Measurements from ENCODE around the gene UBE2Q1.

The UBE2Q1 gene

GRCh38 chr1:154557939-154558719, at the start of gene UBE2Q1:
UBE2Q1 (minus strand) TSS chr1:154558662; CDS start chr1:154558553, 109 bp downstream.
- DNase-seq (ENCODE audit: low read depth in 2 of 3, low spot score in 2 of 3): peak in 1 of 3 experiments; percentile 15

- DNase-seq (ENCODE audit: low read depth in 2 of 3, low spot score in 2 of 3): peak; percentile 58 to 78 (median 72)
These were observed 49.3 kb upstream of the UBE2Q1 start, which contains the start of gene ADAR for GRCh38 chr1:154607609-154608396. ADAR (minus strand) TSS chr1:154608186; CDS start chr1:154608006, 180 bp downstream.

GRCh38 chr1:154607106-154607608, 48.7 kb upstream of the UBE2Q1 start:
- no peak for DNase-seq (ENCODE audit: low read depth in 2 of 3, low spot score in 2 of 3)

- DNase-seq (ENCODE audit: low read depth in 2 of 3, low spot score in 2 of 3): no peak
These were observed 47.1 kb upstream of the UBE2Q1 start for GRCh38 chr1:154605534-154605933.

GRCh38 chr1:154603317-154603716, 44.9 kb upstream of the UBE2Q1 start:
- DNase-seq (ENCODE audit: low read depth in 2 of 3, low spot score in 2 of 3): no peak

GRCh38 chr1:154599658-154600057, 41.2 kb upstream of the UBE2Q1 start:
- no peak for DNase-seq (ENCODE audit: low read depth in 2 of 3, low spot score in 2 of 3)

GRCh38 chr1:154598871-154599635, 40.6 kb upstream of the UBE2Q1 start:
- DNase-seq (ENCODE audit: low read depth in 2 of 3, low spot score in 2 of 3): no peak

GRCh38 chr1:154595621-154596020, 37.2 kb upstream of the UBE2Q1 start:
- DNase-seq (ENCODE audit: low read depth in 2 of 3, low spot score in 2 of 3): no peak

- no peak for DNase-seq (ENCODE audit: low read depth in 2 of 3, low spot score in 2 of 3)
These were observed 36.3 kb upstream of the UBE2Q1 start for GRCh38 chr1:154594811-154595210.

- DNase-seq (ENCODE audit: low read depth in 2 of 3, low spot score in 2 of 3): no peak
These were observed 34.9 kb upstream of the UBE2Q1 start for GRCh38 chr1:154593390-154593789.

GRCh38 chr1:154591206-154591605, 32.7 kb upstream of the UBE2Q1 start:
- DNase-seq (ENCODE audit: low read depth in 2 of 3, low spot score in 2 of 3): no peak

- no peak for DNase-seq (ENCODE audit: low read depth in 2 of 3, low spot score in 2 of 3)
These were observed 32.3 kb upstream of the UBE2Q1 start for GRCh38 chr1:154590756-154591155.

- no peak for DNase-seq (ENCODE audit: low read depth in 2 of 3, low spot score in 2 of 3)
These were observed 31.3 kb upstream of the UBE2Q1 start for GRCh38 chr1:154589780-154590179.

- DNase-seq (ENCODE audit: low read depth in 2 of 3, low spot score in 2 of 3): no peak
These were observed 28.2 kb upstream of the UBE2Q1 start for GRCh38 chr1:154586641-154587040.

- DNase-seq (ENCODE audit: low read depth in 2 of 3, low spot score in 2 of 3): no peak
These were observed 27.8 kb upstream of the UBE2Q1 start for GRCh38 chr1:154586231-154586630.

- no peak for DNase-seq (ENCODE audit: low read depth in 2 of 3, low spot score in 2 of 3)
These were observed 26.0 kb upstream of the UBE2Q1 start for GRCh38 chr1:154584267-154584994.

- DNase-seq (ENCODE audit: low read depth in 2 of 3, low spot score in 2 of 3): no peak
These were observed 25.3 kb upstream of the UBE2Q1 start for GRCh38 chr1:154583773-154584172.

- no peak for DNase-seq (ENCODE audit: low read depth in 2 of 3, low spot score in 2 of 3)
These were observed 24.4 kb upstream of the UBE2Q1 start for GRCh38 chr1:154582885-154583284.

GRCh38 chr1:154581766-154582165, 23.3 kb upstream of the UBE2Q1 start:
- DNase-seq (ENCODE audit: low read depth in 2 of 3, low spot score in 2 of 3): no peak

GRCh38 chr1:154579374-154579773, 20.9 kb upstream of the UBE2Q1 start:
- DNase-seq (ENCODE audit: low read depth in 2 of 3, low spot score in 2 of 3): no peak

GRCh38 chr1:154578058-154578418, 19.6 kb upstream of the UBE2Q1 start:
- DNase-seq (ENCODE audit: low read depth in 2 of 3, low spot score in 2 of 3): no peak
